CMK (cell line): ENCODE data around the gene CENPW.

Experiments
- DNase-seq: peaks from one replicate; pipeline ENCODE4 v3.0.0-alpha.2; 2010; ENCODE audit warnings: low read depth

CENPW gene

GRCh38 chr6:126373344-126373743, 33.4 kb downstream of the CENPW start:
- no peak for DNase-seq

GRCh38 chr6:126374372-126374771, 34.5 kb downstream of the CENPW start:
- no peak for DNase-seq

- DNase-seq = no peak
Observed at GRCh38 chr6:126376682-126377081, 36.8 kb downstream of the CENPW start.

- DNase-seq = no peak
Observed at GRCh38 chr6:126377594-126378153, 37.8 kb downstream of the CENPW start.

GRCh38 chr6:126380072-126380583, 40.2 kb downstream of the CENPW start:
- DNase-seq = no peak

GRCh38 chr6:126381498-126381897, 41.6 kb downstream of the CENPW start:
- no peak for DNase-seq

- DNase-seq = no peak
Observed at GRCh38 chr6:126383203-126383602, 43.3 kb downstream of the CENPW start.

- DNase-seq = no peak
Observed at GRCh38 chr6:126385536-126385935, 45.6 kb downstream of the CENPW start.

- no peak for DNase-seq
Observed at GRCh38 chr6:126388104-126388598, 48.2 kb downstream of the CENPW start.

- no peak for DNase-seq
Observed at GRCh38 chr6:126396131-126396530, 56.2 kb downstream of the CENPW start.
